Stomach (tissue), 9 donors: ENCODE data around the gene HEPACAM. TPM values are rescaled to one million over a fixed set of nuclear protein-coding genes. Genes with fewer than 3 reads are reported as not detected.

Source experiments
- DNase-seq, 2 donors: peaks; one replicate each; pipeline versions ENCODE4 v3.0.0 to v3.0.0-alpha.2; 2013 to 2019
- H3K27ac ChIP-seq, 5 donors: fragments of 200-600 bp in 4 of 5; sonication (generic) in 4 of 5; one replicate each; pipeline ENCODE4 v1.5.1; 2013 to 2019; ENCODE audit warnings: mild to moderate bottlenecking in 1 of 5, moderate library complexity in 1 of 5
- H3K27me3 ChIP-seq, 3 donors: fragments of 200-600 bp; sonication (generic); one replicate each; pipeline ENCODE4 v1.5.1; 2017 to 2019; ENCODE audit warnings: mixed run types in 1 of 3
- H3K36me3 ChIP-seq, 4 donors: fragments of 200-600 bp; sonication (generic); 1 replicate in 3 of 4; 2 replicates in 1 of 4; pipeline ENCODE4 v1.5.1; 2016 to 2019
- H3K4me1 ChIP-seq, 4 donors: fragments of 200-600 bp; sonication (generic); one replicate each; pipeline ENCODE4 v1.5.1; 2016 to 2019
- H3K4me3 ChIP-seq, 4 donors: fragments of 200-600 bp; sonication (generic) in 3 of 4; one replicate each; pipeline ENCODE4 v1.5.1; 2016 to 2019; ENCODE audit warnings: mild to moderate bottlenecking in 1 of 4
- H3K9me3 ChIP-seq, 4 donors: fragments of 200-600 bp; sonication (generic); one replicate each; pipeline ENCODE4 v1.5.1; 2016 to 2019
- EP300 ChIP-seq: sonication (generic); formaldehyde crosslinking; IDR thresholded peaks from one replicate; pipeline ENCODE4 v1.6.1; 2017; ENCODE audit warnings: antibody characterized with exemption
- POLR2A ChIP-seq, 4 donors: fragments of 450-650 bp; IDR thresholded peaks; one replicate each; pipeline ENCODE4 v1.6.1; 2016; ENCODE audit warnings: antibody characterized with exemption in 4 of 4, control low read depth in 2 of 4, mild to moderate bottlenecking in 1 of 4, moderate library complexity in 1 of 4
- POLR2AphosphoS5 ChIP-seq, 3 donors: sonication (generic); formaldehyde crosslinking; IDR thresholded peaks; one replicate each; pipeline ENCODE4 v1.6.1; 2016; ENCODE audit warnings: antibody characterized with exemption in 3 of 3
- WGBS, 5 donors: extraction: QIAGEN DNeasy Blood & Tissue Kit in 3 of 5; methylation state at CpG; one replicate each; pipeline versions ENCODE4 v1.1.5 to v1.1.7; 2013 to 2018; 5-methylcytosine and 5-hydroxymethylcytosine counted together
- intact Hi-C: fragments of 100-400 bp; cut with DNase I; formaldehyde crosslinking; loops from one replicate; pipeline ENCODE4 v1.15.1; 2023; ENCODE audit warnings: low total_unique reads
- polyA plus RNA-seq, 3 donors: library from polyadenylated mRNA; stranded (reverse); fragments of 200-250 nt; gene quantifications; one replicate each; pipeline ENCODE4 v1.2.3, GENCODE V29; 2013
- total RNA-seq, 5 donors: library from RNA; depleted of rRNA; stranded (reverse); fragments of >200 nt; gene quantifications; one replicate each; pipeline versions ENCODE4 v1.1.0 to v1.2.3, GENCODE V29; 2014 to 2016
- TF ChIP-seq, protein P1 (sequence below), 7 experiments: fragments of 450-650 bp in 4 of 7; fragments of 200-600 bp in 3 of 7; sonication (generic) in 3 of 7; IDR thresholded peaks; one replicate each; pipeline ENCODE4 v1.5.1; 2016 to 2019; ENCODE audit warnings: antibody characterized with exemption in 7 of 7, control low read depth in 2 of 7, mild to moderate bottlenecking in 1 of 7
- donor health status: healthy with polysubstance abuse.
- donor health status: Bipolar disorder and iron deficiency.
- donor health status: healthy.

Gene HEPACAM
- total and polyA plus RNA-seq, 8 donors, result 0.10 TPM; not detected in 7

DNA sequence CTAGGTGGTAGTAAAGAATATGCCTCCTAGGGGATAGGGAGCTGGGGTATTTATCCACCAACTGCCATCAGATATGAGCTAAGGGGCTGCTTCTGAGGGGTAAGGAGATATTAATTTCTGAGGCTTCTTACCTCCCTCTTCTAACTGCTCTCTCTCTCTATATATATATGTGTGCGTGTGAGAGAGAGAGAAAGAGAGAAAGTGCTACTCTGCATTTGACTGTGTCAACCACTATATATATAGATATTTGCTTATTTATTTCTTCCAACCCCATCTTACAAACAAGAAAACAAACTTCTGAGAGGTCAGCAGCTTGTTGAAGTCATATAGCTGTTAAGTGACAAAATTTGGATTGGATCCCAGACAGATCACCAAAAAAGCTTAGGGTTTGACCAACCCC lies 5.9 kb upstream of the HEPACAM start:
- no peak for TF ChIP-seq POLR2A (IDR thresholded peaks at IDR 0.05)
- TF ChIP-seq, protein P1, sequence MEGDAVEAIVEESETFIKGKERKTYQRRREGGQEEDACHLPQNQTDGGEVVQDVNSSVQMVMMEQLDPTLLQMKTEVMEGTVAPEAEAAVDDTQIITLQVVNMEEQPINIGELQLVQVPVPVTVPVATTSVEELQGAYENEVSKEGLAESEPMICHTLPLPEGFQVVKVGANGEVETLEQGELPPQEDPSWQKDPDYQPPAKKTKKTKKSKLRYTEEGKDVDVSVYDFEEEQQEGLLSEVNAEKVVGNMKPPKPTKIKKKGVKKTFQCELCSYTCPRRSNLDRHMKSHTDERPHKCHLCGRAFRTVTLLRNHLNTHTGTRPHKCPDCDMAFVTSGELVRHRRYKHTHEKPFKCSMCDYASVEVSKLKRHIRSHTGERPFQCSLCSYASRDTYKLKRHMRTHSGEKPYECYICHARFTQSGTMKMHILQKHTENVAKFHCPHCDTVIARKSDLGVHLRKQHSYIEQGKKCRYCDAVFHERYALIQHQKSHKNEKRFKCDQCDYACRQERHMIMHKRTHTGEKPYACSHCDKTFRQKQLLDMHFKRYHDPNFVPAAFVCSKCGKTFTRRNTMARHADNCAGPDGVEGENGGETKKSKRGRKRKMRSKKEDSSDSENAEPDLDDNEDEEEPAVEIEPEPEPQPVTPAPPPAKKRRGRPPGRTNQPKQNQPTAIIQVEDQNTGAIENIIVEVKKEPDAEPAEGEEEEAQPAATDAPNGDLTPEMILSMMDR (IDR thresholded peaks at IDR 0.05), result no peak
- TF ChIP-seq EP300, result no peak
- TF ChIP-seq POLR2AphosphoS5 (IDR thresholded peaks at IDR 0.05), result no peak
- H3K27me3 ChIP-seq, result no peaks in the 10 kb centered on the region
- H3K9me3 ChIP-seq, result no peaks in the 10 kb centered on the region
- H3K27ac ChIP-seq, result no peak overlapping the region
- DNase-seq, result no peak
- intact Hi-C loops, result no loop called here
- whole genome bisulfite sequencing, 5 donors, result 75 to 100% (median 84%) methylated on average over 1 of the region's 1 CpG; no CpG with 5 or more reads in 1 of the 5 donors
- no peaks in the 10 kb centered on the region for H3K36me3 ChIP-seq
- no peaks in the 10 kb centered on the region for H3K4me1 ChIP-seq
- H3K4me3 ChIP-seq, result no peak overlapping the region

DNA sequence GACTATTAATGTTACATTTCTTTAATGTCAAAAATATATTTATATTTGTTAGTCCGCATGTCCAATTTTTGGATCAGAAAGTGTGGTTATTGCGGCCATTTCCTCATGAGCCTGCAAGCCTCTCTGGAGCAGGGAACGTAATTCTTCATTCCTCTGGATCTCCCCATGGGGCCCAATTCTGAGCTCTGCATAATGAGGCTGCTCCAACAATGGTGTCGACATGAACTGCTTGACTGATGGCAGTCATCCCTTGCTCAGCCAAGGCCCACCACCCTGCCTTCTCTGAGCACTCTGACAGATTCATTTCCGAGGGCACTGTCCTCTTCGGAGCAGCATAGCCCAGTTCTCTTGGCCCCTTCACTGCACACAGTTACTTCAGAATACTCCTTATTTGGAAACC lies 3.1 kb upstream of the HEPACAM start:
- Histone ChIP-seq H3K4me3 (no peak overlapping the region), H3K36me3 (no peaks in the 10 kb centered on the region), H3K27ac (no peak overlapping the region), H3K4me1 (no peaks in the 10 kb centered on the region), H3K9me3 (no peaks in the 10 kb centered on the region), H3K27me3 (peaks cover 0 to 15% (median 2%) of the 10 kb centered on the region in 3 donors)
- no peak for DNase-seq
- intact Hi-C loops, result no loop called here
- 84 to 87% (median 85%) methylated on average over 6 of the region's 6 CpGs for WGBS, 5 donors
- TF ChIP-seq EP300, result no peak
- no peak for TF ChIP-seq POLR2A (IDR thresholded peaks at IDR 0.05)
- TF ChIP-seq, protein P1 (IDR thresholded peaks at IDR 0.05), result no peak
- TF ChIP-seq POLR2AphosphoS5 (IDR thresholded peaks at IDR 0.05), result no peak

DNA sequence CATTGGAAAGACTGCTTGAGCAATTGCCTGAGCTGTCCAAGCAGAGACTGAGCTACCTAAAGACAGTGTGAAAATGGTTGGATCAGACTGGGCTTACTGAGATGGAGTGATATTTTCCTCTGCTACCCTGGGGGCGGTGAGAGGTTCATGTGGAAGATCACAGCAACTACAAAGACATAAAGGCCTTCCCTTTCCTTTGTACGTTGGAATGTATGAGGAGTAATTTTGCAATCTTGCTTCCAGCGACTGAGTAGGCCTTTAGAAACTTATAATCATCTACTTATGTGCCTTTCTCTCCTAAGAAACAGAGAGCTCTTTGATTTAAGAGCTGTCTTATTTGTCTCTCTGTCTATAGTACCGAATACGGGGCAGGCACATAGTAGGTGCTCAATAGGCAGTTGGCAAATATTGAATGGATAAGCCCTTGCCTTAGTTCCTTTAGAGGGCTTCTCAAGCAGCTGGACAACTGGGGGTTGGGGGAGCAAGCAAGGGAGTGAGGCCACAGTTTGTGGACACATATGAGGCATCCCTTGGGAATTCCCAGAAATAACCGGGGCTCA lies 2.4 kb upstream of the HEPACAM start:
- H3K4me1 ChIP-seq, result no peaks in the 10 kb centered on the region
- no peak for DNase-seq
- H3K27ac ChIP-seq, result no peak overlapping the region
- TF ChIP-seq EP300 (no peak), POLR2AphosphoS5 (IDR thresholded peaks at IDR 0.05) (no peak), POLR2A (IDR thresholded peaks at IDR 0.05) (no peak)
- TF ChIP-seq, protein P1 (IDR thresholded peaks at IDR 0.05), result no peak
- intact Hi-C loops, result no loop called here
- no peak overlapping the region for H3K4me3 ChIP-seq
- H3K9me3 ChIP-seq, result no peaks in the 10 kb centered on the region
- 63 to 82% (median 72%) methylated on average over 6 of the region's 6 CpGs for WGBS, 5 donors
- peaks cover 0 to 15% (median 2%) of the 10 kb centered on the region in 3 donors for H3K27me3 ChIP-seq
- H3K36me3 ChIP-seq, result no peaks in the 10 kb centered on the region

DNA sequence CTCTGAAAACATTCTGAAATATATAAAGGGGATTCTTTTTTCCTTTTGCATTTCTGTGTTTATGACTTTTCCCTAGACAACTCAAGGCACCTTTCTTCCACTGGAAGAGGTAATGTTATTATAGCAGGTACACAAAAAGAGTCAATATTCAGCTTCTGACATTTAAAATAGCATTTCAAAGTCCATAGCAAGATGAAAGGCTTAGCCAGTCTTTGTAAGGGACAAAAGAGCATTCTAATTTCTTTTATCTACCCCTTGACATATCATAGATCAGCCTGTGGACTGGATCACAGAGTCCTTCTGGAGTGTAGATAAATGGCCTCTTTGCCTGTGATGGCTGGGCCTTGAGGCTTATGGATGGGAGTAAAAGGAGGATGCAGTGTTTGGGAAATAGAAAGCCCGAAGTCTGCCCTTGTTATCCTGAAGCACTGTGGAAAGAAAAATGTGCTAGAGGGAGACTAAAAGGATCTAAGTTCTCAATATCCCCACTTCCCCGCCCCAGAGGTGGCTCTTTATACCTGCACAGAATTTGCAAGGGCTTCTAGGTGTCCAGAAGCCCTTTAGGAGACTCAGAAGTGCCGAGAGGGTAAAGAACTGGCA lies 1.6 kb upstream of the HEPACAM start:
- no peaks in the 10 kb centered on the region for H3K4me1 ChIP-seq
- no peaks in the 10 kb centered on the region for H3K36me3 ChIP-seq
- H3K4me3 ChIP-seq, result no peak overlapping the region
- intact Hi-C loops, result no loop called here
- TF ChIP-seq POLR2A (IDR thresholded peaks at IDR 0.05) (no peak), POLR2AphosphoS5 (IDR thresholded peaks at IDR 0.05) (no peak), EP300 (no peak)
- TF ChIP-seq, protein P1 (IDR thresholded peaks at IDR 0.05), result no peak
- peaks cover 0 to 15% (median 2%) of the 10 kb centered on the region in 3 donors for H3K27me3 ChIP-seq
- DNase-seq, result no peak
- no peak overlapping the region for H3K27ac ChIP-seq
- 68 to 79% (median 70%) methylated on average over 3 of the region's 3 CpGs for WGBS, 5 donors
- H3K9me3 ChIP-seq, result no peaks in the 10 kb centered on the region
